Panc1 (cell line): Measurements from ENCODE around the gene SLC6A11. TPM values are rescaled to one million over a fixed set of nuclear protein-coding genes. Genes with fewer than 3 reads are reported as not detected.

Source experiments
- ATAC-seq: fragments of 200-7000 bp; cut with Tn5 transposase; 2 replicates; pipeline ENCODE4 v1.9.1; 2020; ENCODE audit warnings: mild to moderate bottlenecking, moderate library complexity
- BruUV-seq: library from RNA; stranded (reverse); fragments of 400-500 nt; replicated peaks from 2 replicates; lab custom pipeline; 2021; lab: Mats Ljungman, UMichigan
- CTCF ChIA-PET: fragments of 300-600 bp; sonication (Branson Sonifier 250); formaldehyde crosslinking; loops from one replicate; lab custom pipeline; 2022; ENCODE audit warnings: antibody characterized with exemption; lab: Charles Lee
- POLR2A ChIA-PET: fragments of 300-600 bp; sonication (Branson Sonifier 250); formaldehyde crosslinking; loops from one replicate; lab custom pipeline; 2022; ENCODE audit warnings: antibody characterized with exemption; lab: Charles Lee
- DNase-seq: peaks from one replicate; pipeline ENCODE4 v3.0.0-alpha.2; 2010; ENCODE audit warnings: low read depth, low spot score
- H3K27ac ChIP-seq: 2 replicates; pipeline ENCODE4 v1.5.1; 2011; ENCODE audit warnings: mild to moderate bottlenecking, low read length, inconsistent platforms
- H3K27me3 ChIP-seq: fragments of 200-500 bp; sonication (Bioruptor generic); 2 replicates; pipeline ENCODE4 v1.6.0; 2014; ENCODE audit warnings: low read length, inconsistent platforms; ENCODE audit not compliant: control insufficient read depth, insufficient read depth
- H3K36me3 ChIP-seq: fragments of 200-500 bp; sonication (Bioruptor generic); 2 replicates; pipeline ENCODE4 v1.5.1; 2014; ENCODE audit warnings: inconsistent platforms, mild to moderate bottlenecking, low read length, moderate library complexity; ENCODE audit not compliant: control insufficient read depth, insufficient read depth
- H3K4me1 ChIP-seq: 2 replicates; pipeline ENCODE4 v1.5.1; 2011; ENCODE audit warnings: inconsistent platforms, mild to moderate bottlenecking, low read length, moderate library complexity; ENCODE audit not compliant: control insufficient read depth, insufficient read depth
- H3K4me3 ChIP-seq, 2 experiments: 2 replicates each; pipeline ENCODE4 v1.5.1; 2011 to 2012; ENCODE audit warnings: low read depth in 2 of 2, low read length in 2 of 2, mild to moderate bottlenecking in 2 of 2, inconsistent platforms in 1 of 2, moderate library complexity in 1 of 2
- H3K9me3 ChIP-seq: fragments of 200-500 bp; sonication (Bioruptor generic); 2 replicates; pipeline ENCODE4 v1.5.1; 2014; ENCODE audit warnings: low read depth, mild to moderate bottlenecking, inconsistent platforms, low read length, moderate library complexity; ENCODE audit not compliant: control insufficient read depth, insufficient read depth
- CTCF ChIP-seq: fragments of 450-650 bp; IDR thresholded peaks from 2 replicates; pipeline ENCODE4 v1.5.1; 2017; ENCODE audit warnings: mild to moderate bottlenecking
- POLR2AphosphoS5 ChIP-seq: IDR thresholded peaks from 2 replicates; pipeline ENCODE4 v1.6.1; 2012; ENCODE audit warnings: mild to moderate bottlenecking, low read depth, low read length, moderate library complexity
- SIN3A ChIP-seq: IDR thresholded peaks from 2 replicates; pipeline ENCODE4 v1.6.1; 2012; ENCODE audit warnings: low read depth, mild to moderate bottlenecking, low read length, moderate library complexity, borderline replicate concordance; ENCODE audit not compliant: insufficient read depth
- TCF7L2 ChIP-seq: IDR thresholded peaks from 2 replicates; pipeline ENCODE4 v1.6.1; 2011; ENCODE audit warnings: mild to moderate bottlenecking, low read depth, low read length, inconsistent platforms
- in situ Hi-C: cut with HindIII; loops from 2 replicates; pipeline ENCODE4 v1.10.0; 2016; ENCODE audit warnings: low sequenced_read_pairs, low pct_unique_long_range_greater_than_20kb
- intact Hi-C: fragments of 100-400 bp; cut with micrococcal nuclease; formaldehyde crosslinking; loops from one replicate; pipeline ENCODE4 v1.10.0; 2022; ENCODE audit not compliant: unreplicated experiment
- total RNA-seq: library from RNA; stranded (reverse); gene quantifications from one replicate; pipeline ENCODE4 v1.2.1, GENCODE V29; 2021; ENCODE audit not compliant: unreplicated experiment
- TF ChIP-seq, protein P1 (sequence below), 2 experiments: IDR thresholded peaks; 2 replicates each; pipeline ENCODE4 v1.6.1; 2011 to 2012; ENCODE audit warnings: low read depth in 2 of 2, control low read depth in 1 of 2, low read length in 1 of 2, mild to moderate bottlenecking in 1 of 2, moderate library complexity in 1 of 2; ENCODE audit not compliant: insufficient read depth in 1 of 2

Gene SLC6A11
- total RNA-seq, 1 experiment from 2014 or later = not detected

- ChIA-PET POLR2A (no interaction called here), CTCF (no interaction called here)
- Histone ChIP-seq H3K36me3 (no peaks in the 10 kb centered on the region), H3K27ac (no peak overlapping the region), H3K9me3 (no peaks in the 10 kb centered on the region), H3K4me3 (no peak overlapping the region), H3K4me1 (no peaks in the 10 kb centered on the region), H3K27me3 (no peaks in the 10 kb centered on the region)
- no peak for DNase-seq
- TF ChIP-seq CTCF (no peak), TCF7L2 (no peak), POLR2AphosphoS5 (no peak)
- TF ChIP-seq, protein P1, sequence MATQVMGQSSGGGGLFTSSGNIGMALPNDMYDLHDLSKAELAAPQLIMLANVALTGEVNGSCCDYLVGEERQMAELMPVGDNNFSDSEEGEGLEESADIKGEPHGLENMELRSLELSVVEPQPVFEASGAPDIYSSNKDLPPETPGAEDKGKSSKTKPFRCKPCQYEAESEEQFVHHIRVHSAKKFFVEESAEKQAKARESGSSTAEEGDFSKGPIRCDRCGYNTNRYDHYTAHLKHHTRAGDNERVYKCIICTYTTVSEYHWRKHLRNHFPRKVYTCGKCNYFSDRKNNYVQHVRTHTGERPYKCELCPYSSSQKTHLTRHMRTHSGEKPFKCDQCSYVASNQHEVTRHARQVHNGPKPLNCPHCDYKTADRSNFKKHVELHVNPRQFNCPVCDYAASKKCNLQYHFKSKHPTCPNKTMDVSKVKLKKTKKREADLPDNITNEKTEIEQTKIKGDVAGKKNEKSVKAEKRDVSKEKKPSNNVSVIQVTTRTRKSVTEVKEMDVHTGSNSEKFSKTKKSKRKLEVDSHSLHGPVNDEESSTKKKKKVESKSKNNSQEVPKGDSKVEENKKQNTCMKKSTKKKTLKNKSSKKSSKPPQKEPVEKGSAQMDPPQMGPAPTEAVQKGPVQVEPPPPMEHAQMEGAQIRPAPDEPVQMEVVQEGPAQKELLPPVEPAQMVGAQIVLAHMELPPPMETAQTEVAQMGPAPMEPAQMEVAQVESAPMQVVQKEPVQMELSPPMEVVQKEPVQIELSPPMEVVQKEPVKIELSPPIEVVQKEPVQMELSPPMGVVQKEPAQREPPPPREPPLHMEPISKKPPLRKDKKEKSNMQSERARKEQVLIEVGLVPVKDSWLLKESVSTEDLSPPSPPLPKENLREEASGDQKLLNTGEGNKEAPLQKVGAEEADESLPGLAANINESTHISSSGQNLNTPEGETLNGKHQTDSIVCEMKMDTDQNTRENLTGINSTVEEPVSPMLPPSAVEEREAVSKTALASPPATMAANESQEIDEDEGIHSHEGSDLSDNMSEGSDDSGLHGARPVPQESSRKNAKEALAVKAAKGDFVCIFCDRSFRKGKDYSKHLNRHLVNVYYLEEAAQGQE (IDR thresholded peaks at IDR 0.05; ENCODE audit: insufficient read depth in 1 of 2, low read depth in 2 of 2, low read length in 1 of 2) = no peak
- BruUV-seq = no TSS peak
- ATAC-seq = no peak
- in situ Hi-C loops = no loop called here
- intact Hi-C loops = no loop called here
Measured at GRCh38 chr3:10974131-10974530, 158.1 kb downstream of the SLC6A11 start.

GRCh38 chr3:10974746-10975375, 158.8 kb downstream of the SLC6A11 start:
- BruUV-seq = no TSS peak
- Histone ChIP-seq H3K9me3 (no peaks in the 10 kb centered on the region), H3K4me1 (no peaks in the 10 kb centered on the region), H3K4me3 (no peak overlapping the region), H3K36me3 (no peaks in the 10 kb centered on the region), H3K27ac (no peak overlapping the region), H3K27me3 (no peaks in the 10 kb centered on the region)
- POLR2A ChIA-PET = interaction anchor here (0.6 kb wide), 1 partner anchor 18 kb away, joined by 4 read pairs; the partner anchor contains the start of gene SLC6A1
- intact Hi-C loops (no loop called here), in situ Hi-C loops (no loop called here)
- DNase-seq (no peak), ATAC-seq (no peak)
- TF ChIP-seq TCF7L2 (no peak), POLR2AphosphoS5 (no peak), CTCF (no peak), SIN3A (no peak)
- TF ChIP-seq, protein P1 (IDR thresholded peaks at IDR 0.05; ENCODE audit: insufficient read depth in 1 of 2, low read depth in 2 of 2, low read length in 1 of 2) = no peak
- CTCF ChIA-PET = no interaction called here
